GM18858 (cell line): ENCODE results near the gene SHROOM4.

Source experiments
- ATAC-seq: cut with Tn5 transposase; IDR thresholded peaks from one replicate; pipeline ENCODE4 v1.9.1; 2021; ENCODE audit not compliant: unreplicated experiment

Gene SHROOM4

GRCh38 chrX:50779694-50780093, 34.3 kb downstream of the SHROOM4 start:
- ATAC-seq = no peak

DNA sequence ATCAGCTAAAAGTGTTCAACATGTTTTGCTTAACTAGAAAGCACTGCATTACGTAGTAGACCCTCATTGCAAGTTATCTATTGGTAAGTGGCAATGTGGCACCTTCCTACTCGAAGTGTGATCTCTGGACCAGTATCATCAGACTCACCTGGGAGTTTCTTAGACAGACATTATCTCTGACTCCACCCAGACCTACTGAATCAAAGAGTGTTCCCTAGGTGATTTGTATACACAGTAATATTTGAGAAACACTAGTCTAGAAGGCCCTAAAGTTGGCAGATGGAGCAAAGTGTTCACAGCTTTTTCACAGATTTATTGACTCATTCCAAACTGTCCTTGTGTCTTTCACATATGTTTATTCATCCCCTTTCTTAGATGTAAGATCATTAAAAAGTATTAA, 35.7 kb downstream of the SHROOM4 start:
- ATAC-seq = no peak

DNA sequence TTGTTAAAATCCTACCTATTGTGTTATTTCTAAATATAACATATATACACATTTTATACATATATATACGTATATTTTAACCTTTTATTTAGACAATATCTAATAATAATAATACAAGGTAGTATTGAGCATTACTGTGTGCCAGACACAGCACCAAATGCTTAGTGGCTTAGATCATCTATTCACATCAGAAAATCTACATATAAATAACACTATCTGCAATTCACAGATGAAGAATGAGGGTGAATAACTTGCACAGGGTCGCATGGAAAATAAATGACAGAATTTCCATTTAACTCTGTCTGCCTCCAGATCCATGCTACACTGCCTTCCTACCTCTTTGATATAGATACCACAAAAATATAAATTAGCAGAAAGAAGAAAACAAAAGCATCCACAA, 37.7 kb downstream of the SHROOM4 start:
- no peak for ATAC-seq

DNA sequence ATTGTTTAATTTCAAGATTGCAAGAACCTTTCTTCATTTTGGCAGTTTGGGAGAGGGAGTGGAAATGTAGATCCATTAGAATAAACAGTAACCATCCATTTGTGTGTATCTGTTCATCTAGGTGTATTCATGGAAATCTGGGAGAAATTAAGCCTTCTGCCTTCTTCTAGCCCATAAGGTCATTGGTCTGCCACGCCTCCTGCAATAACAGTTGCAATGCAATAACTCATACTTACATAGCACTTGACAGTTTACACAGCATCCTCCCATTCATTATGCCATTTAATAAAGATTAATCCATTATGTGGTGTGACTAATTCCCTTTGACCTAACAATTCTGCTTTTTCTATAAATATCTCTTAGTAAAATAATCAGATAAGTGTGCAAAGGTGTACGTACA, 42.6 kb downstream of the SHROOM4 start:
- no peak for ATAC-seq

DNA sequence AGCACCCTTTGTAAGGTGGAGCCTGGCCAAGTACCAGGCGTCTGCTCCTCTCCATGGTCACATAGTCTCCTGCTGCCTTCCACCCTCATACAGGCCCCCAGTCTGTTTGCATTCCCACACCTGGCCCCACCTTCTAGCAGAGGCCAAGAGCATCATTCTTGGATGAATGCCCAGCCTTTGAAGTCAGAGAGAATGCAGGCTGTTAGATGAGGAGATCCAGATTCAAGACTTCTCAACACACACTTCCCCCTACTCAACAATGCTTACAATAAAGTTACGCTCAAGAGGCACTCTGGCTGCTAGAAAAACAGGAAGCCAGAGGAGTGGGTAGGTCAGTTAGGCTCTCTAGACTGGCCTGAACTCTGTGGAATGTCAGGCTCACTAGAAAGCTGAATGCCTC, 43.3 kb downstream of the SHROOM4 start:
- no peak for ATAC-seq

GRCh38 chrX:50769389-50770063, 44.5 kb downstream of the SHROOM4 start:
- ATAC-seq = no peak

- ATAC-seq = no peak
These were observed 45.2 kb downstream of the SHROOM4 start for GRCh38 chrX:50768801-50769200.

DNA sequence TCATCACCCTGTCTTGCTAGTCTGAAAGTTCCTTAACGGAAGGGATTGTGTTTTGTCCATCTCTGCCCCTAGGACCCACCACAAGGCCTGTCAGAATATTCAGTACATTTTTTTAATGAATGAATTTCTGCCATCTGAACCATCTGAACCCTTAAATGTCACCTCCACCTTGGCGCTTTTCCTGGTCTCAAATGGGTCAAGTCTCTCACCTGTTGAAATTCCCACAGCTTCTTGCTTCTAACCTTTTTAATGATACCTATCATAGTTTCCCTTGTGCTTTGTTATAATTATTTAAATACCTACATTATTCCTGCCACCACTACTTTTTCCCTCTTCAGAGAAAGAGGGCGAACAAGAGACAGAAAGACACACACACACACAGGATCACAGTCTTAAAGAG, 48.0 kb downstream of the SHROOM4 start:
- no peak for ATAC-seq

GRCh38 chrX:50762578-50762977, 51.4 kb downstream of the SHROOM4 start:
- ATAC-seq = no peak

DNA sequence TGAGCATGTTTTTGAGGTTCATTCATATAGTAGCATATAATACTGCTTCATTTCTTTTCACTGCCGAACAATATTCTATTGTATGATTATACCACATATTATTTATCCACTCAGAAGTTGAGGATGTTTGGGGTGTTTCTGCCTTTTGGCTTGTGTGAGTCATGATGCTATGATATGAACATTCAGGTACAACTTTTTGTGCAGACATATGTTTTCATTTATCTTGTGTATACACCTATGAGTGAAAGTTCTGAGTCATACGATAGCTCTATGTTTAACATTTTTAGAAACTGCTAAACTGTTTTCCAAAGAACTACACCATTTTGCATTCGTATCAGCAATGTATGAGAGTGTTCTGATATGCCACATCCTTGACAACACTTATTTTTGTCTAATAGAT, 57.7 kb downstream of the SHROOM4 start:
- ATAC-seq = no peak

DNA sequence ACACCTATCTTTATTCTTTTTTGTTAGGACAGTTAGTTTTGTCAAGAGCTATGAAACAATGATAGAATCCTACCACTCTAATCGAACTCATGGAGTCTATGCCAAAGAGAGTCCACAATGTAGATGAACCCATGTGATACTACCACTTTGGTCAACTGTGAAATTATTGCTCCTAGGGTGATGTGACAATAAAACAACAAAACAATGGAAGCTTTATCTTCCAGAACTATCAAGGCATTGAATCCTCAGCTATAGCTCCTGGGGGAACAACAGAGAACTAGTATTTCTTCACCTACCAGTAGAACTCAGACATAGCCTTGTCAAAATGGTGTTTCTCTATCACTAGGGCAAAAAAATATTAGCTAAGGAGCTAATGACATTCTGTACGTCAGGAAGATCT, 62.9 kb downstream of the SHROOM4 start:
- no peak for ATAC-seq

DNA sequence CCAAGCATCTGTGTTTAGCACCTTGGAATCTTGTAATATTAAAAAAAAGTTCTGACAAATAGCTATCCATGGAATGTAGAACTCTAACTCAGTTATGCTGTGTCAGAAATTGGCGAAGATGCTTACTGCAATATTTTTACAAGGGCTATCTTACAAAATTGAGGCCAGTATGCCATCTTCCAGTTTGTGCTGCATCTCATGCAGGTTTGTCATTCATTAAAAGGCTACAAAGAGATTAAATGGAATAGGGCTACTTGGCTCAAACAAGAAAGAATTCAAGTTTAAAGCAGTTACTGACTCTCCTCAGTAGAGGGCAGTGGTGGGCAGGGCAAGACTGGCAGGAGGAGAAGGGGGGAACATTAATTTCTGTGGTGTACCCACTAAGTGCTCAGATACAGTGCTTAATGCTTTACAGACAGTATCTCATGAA, 66.5 kb downstream of the SHROOM4 start:
- ATAC-seq = no peak

DNA sequence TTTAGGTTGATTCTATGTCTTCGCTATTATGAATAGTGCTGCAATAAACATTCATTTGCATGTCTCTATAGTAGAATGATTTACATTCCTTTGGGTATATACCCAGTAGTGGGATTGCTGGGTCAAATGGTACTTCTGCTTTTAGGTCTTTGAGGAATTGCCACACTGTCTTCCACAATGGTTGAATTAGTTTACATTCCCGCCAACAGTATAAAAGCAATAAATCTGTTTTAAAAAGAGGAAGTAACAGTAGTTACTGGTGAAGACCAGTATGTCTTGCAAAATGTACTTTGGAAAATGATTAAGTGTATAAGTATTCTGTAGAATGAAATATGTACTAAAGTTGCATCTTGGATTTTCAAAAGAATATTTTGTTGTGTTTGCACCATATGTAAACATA, 77.3 kb downstream of the SHROOM4 start:
- ATAC-seq = no peak

DNA sequence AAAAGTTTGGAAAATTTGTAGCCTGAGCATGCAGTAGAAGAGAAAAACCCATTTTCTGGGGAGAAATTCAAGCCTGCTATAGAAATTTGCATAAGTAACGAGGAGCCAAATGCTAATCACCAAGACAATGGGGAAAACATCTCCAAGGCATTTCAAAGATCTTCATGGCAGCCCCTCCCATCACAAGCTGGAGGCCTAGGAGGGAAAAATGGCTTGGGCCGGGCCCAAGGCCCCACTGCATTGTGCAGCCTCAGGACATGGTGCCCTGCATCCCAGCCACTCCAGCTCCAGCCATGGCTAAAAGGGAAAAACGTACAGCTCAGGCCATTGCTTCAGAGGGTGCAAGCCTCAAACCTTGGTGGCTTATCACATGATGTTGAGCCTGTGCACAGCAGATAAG, 87.7 kb downstream of the SHROOM4 start:
- ATAC-seq = no peak

DNA sequence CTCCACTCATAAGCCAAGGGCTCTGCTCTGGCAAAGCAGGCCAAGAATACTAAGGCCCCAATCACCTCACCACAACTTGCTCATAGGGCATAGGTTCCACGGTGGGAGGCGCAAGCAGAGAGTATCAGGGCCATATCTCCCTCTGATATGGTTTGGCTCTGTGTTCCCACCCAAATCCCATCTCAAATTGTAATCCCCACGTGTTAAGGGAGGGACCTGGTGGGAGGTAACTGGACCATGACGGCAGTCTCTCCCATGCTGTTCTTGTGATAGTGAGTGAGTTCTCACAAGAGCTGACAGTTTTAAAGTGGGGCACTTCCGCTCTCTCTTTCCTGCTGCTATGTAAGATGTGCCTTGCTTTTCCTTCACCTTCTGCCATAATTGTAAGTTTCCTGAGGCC, 88.7 kb downstream of the SHROOM4 start:
- ATAC-seq = no peak

DNA sequence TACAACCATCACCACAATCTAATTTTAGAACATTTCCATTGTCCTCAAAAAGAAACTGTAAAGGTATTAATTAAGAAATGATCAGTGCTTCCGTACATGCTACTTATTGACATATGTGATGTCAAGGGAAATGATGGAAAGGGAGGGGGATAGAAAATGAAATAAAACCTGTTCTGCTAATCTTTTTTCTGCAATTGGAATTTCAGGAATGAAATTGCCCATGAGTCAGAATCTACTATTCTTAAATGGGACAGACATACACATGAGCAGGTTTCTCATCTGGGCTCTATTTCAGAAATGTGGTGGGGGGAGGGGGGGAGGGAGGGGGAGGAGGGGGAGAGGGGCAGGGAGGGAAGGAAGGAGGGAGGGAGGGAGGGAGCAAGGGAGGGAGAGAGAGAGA, 91.0 kb downstream of the SHROOM4 start:
- no peak for ATAC-seq

DNA sequence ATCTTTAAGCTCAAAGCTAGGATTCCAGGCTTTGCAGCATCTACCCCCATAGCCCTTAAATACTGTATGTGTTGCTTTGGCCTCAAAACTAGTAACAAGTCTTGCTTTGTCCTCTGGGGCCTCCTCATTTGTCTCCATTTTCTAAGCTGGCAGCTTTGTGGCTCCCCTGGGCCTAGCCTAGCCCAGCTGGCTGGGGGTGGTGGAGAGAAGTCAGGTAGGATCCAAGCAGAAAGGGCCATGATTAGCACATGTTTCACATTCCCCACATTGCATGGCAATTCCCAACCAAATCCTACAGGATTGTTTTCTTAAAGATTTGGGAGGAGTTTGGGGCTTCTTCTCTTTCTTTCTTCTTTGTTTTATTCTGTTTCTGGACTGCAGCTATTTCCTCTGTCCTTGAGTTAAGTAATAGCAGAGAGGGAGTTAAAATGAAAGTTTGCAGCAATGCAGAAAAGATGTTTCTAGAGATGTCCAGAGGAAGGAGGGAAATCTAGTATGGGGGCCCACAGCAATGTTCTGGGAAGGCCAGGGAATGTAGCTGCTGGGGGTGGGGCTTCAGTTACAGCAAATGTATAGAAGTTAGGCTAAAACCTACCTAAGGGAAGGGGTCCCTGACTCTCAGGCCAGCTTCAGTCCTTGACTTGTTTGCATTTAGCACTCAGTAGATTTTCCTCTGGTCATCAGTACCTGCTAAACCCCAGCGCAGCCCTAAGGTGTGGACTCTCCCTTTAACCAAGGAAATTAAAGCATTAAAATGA, 92.1 kb downstream of the SHROOM4 start:
- no peak for ATAC-seq

- no peak for ATAC-seq
These were observed 94.4 kb downstream of the SHROOM4 start for GRCh38 chrX:50719614-50720013.

DNA sequence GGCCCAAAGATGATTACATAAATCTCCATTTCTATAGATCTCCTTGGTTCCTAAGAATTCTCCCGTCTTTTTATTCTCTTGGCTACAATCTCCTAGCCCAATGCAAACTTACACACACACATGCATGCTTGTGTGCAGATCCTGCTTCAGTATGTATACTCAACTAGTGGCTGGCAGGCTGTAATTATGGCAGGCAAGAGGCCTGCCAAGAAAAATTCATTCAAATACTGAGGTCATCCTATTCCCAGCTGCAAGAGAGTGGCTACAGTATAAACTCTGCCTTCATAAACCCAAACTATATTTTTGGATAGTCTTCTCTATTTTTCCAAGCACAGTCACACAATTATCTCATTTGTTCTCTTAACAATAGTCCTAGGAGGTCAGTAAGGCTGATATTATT, 95.2 kb downstream of the SHROOM4 start:
- ATAC-seq = no peak

GRCh38 chrX:50716706-50717105, 97.3 kb downstream of the SHROOM4 start:
- no peak for ATAC-seq

DNA sequence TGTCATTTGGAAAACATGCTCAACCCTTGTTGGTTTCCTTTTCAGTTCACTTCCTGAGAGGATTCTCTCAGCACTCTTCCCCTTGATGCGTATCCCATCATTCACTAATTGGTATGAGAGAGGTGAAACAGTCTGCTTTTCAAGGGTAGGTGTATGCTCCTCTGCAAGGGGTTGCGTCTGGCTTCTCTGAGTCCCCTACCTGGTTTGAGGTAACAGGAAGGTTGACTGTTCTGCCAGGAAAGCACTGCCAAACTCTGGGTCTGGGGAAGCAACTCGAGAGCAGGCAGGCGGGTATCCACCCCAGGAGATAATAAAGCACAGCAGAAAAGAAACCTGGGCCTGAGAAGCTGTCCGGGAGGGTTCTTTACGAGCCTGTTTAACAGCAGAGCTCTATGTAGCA, 101.2 kb downstream of the SHROOM4 start:
- ATAC-seq = no peak

DNA sequence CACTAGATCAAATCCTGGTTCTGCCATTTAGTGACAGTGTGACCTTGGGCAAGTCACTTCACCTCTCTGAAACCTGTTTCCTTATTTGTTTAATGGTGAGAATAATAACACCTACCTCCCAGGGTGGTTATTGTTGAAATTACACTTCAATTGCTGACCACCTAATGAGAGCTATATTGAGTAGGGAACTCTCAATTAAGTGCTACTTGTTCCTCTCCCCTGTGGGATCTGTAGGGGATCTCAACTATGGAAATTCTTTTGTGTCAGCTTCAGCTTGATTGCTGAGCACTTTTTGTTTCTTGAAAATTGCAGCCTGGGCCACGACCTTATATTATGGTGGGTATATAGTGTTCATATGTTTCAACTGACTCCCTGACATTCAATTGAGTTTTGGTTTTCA, 102.1 kb downstream of the SHROOM4 start:
- ATAC-seq = no peak
